ENCODE measurements around the gene ARHGAP24.

ARHGAP24 gene

GRCh38 chr4:85520765-85521749, 46.1 kb downstream of the ARHGAP24 start:
- no peak for DNase-seq

DNA sequence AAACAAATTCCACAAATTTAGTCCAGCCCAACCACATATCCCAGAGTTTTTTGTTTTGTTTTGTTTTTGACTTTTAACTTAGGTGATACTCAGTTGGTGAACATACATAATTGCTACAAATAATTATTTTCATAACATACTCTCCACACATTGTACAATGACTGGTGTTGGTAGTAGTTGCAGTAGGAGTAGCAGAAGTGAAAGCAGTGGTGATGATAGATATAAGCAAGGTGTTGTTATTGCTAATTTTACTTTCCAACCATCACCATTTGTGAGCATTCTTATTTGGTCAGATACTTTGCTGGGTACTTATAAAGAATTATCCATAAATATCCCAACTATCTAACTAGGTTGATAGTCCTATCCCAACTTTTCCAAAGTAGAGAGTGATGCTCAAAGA, 47.3 kb downstream of the ARHGAP24 start:
- no peak for DNase-seq

- DNase-seq, result no peak
These were observed 47.9 kb downstream of the ARHGAP24 start for GRCh38 chr4:85522836-85523235.

GRCh38 chr4:85527815-85528214, 52.9 kb downstream of the ARHGAP24 start:
- no peak for DNase-seq

DNA sequence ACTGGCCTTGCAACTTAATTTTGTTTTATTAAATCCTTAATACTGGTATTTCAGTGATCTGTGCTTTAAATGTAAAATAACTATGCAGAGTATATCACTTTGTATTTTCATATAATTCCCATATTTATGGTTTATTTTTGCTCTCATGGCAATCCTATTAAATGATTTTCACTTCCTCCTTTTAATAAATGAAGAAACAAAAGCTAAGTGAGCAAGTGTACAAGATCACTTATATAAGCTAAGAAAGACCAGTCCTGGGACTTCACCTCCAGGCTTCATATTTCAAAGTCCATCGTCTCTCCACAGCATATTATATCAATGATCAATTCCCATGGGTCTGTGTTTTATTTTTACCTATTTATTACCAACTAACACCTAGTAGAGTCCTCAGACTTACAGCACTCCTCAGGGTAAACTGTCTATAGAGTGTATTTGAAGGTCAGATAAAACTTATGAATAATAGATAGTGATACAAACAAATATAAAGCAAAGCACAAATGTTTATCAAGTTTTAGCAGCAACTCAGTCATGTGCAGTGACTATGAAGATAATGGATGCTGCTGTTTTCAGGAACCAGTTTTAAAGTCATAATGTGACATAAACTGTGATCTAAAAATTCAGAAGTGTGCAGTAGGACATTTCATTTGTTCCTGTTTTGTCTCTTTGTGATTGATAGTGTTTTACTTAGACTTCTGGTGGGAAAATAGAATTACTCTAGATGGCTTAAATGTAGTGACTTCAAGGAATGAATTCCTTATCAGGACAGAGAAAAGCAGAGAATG, 56.8 kb downstream of the ARHGAP24 start:
- no peak for DNase-seq

DNA sequence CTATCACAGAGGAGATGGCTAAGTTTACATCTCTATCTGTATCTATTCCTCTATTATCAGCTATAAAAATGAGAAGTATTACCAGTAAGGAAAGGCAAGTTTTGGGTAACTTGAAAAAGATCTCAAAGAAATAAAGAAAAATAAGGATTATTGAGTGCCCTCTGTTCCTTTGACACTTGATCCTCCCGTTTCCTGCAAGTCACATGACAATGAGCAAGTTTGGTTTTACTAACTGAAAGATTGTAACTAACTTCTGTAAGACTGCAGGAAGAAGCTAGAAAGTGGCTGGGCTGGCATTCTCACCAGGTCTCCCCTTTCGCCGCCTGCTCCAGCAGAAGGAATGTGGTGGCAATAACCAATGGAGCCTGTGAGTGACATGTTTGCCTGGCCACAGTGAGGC, 59.2 kb downstream of the ARHGAP24 start:
- no peak for DNase-seq

DNA sequence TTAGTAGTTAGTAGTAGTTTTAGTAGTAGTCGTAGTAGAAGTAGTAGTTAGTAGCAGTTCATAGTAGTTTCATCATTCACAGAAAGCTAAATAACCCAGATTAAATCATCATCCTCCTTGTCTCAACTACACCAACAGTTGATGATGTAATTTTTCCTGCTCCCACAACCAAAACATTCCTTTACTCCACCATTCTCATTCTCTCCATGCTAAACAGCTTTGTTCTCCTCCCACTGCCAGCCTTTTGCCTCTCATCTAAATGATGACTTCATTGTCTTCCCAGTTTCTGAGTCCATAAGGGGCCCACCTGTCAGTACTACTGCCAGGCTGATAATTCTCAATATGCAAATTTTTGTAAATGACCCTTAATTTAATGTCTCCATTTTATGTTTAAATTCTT, 68.9 kb downstream of the ARHGAP24 start:
- no peak for DNase-seq

DNA sequence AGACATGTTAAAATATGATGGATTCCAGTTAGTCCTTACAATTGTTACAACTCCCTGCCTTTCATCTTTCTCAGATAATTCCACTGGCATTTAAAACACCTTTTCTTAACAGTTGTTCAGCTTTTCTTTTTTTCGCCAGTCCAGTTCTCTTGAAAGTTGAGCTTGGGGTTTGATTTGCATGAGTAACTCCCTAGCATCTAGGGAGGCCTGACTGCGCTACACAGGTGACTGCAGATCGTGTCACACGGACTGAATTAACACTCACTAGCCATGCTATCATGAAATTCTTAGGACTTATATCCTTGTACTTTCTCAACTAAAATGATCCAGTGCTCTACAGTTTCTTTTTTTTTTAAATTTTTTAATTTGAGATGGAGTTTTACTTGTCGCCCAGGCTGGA, 69.8 kb downstream of the ARHGAP24 start:
- DNase-seq, result no peak

DNA sequence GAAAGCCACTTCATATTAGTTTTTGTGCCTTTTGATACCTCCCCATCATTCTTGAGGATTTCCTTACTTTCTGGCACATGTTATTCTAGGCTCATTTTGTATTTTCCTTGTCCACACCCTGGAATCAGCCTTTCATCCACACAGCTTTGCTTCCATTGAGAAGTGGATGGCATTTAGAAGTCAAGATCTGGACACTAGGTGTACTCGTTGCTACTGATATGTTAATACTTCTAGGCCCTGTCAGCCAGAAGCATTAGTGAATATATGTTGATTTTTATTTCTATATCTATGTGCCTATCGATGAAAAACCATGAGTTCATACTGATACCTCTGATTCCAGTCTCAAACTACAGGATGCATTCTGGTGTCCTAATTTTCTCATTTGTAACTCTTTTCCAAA, 73.2 kb downstream of the ARHGAP24 start:
- no peak for DNase-seq

DNA sequence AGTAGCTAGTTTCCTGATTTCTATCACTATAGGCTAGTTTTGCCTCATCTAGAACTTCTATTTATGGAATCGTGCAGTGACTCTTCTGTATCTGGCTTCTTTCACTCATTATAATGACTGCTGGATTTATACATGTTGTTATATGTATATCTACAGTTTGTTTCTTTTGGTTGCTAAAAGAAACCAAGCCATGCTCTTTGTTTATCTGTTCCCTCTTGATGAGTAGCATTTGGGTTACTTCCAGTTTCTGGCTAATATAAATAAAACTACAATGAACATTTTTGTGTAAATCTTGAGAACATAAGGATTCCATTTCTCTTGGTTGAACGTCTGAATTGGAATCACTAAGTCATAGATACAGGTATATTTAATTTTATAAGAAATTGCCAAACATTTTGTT, 73.9 kb downstream of the ARHGAP24 start:
- no peak for DNase-seq

- no peak for DNase-seq
These were observed 80.3 kb downstream of the ARHGAP24 start for GRCh38 chr4:85555206-85555605.

GRCh38 chr4:85556283-85556682, 81.3 kb downstream of the ARHGAP24 start:
- no peak for DNase-seq

- no peak for DNase-seq
These were observed 82.3 kb downstream of the ARHGAP24 start for GRCh38 chr4:85557016-85557901.

DNA sequence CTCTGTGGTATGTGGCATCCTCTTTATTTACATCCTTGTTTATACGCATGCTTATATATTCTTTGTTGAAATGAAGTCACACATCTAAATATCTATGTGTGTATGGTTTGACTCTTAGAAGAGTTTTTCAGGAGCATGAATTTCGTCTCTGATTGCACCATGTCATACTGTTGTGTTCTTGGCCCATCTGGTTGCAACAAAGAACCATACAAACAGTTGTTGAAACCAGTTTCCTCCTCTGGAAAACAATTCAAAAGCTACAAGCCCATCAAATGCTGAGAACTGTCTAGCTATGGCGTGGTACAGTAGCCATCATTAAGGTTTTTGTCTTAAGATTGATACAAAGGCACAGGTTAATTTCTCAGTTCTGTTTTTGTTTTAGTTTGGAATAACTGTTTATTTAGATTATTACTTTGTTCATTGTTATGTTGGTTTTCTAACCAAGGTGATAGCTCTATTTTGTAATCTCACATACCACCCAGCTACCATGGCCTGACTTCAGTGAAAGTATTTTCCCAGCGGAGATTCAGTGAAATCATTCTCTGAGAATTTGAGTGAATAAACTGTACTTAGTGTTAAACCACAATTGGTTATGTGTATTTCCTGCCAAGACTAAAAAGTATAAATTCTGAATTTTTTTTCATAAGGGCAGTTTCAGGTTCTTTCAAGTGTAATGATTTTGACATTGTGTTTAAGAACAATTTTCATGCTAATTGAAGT, 91.0 kb downstream of the ARHGAP24 start:
- DNase-seq, result no peak

GRCh38 chr4:85569730-85570299, 94.9 kb downstream of the ARHGAP24 start:
- DNase-seq, result no peak

DNA sequence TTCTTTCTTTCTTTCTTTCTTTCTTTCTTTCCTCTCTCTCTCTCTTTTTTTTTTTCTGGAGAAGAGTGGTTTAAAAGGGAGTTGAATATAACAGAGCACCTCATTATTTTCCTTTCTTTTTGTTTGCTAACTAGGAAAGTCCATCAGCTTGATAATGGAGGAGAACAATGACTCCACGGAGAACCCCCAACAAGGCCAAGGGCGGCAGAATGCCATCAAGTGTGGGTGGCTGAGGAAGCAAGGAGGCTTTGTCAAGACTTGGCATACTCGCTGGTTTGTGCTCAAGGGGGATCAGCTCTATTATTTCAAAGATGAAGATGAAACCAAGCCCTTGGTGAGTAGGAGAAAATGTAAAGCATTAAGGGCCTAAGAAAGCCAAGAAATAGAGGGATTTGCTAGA, 95.4 kb downstream of the ARHGAP24 start:
- no peak for DNase-seq

DNA sequence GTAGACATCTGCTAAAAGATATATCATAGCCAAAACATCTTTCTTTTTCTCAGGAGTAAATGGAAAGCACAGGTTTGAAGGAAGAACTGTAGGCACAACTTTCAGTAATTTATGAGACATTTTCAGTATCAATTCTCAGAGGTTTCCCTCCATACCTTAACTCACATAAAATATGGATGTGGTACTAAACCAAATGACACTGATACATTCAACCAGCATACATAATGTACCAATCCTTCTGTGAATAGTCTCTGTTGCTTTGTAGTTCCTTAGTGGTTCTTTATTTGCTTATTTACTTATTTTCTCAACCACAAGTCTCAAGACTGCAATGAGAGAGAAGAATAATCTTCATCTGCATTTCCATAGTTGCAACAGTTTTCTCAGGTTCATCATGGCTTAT, 96.1 kb downstream of the ARHGAP24 start:
- no peak for DNase-seq

DNA sequence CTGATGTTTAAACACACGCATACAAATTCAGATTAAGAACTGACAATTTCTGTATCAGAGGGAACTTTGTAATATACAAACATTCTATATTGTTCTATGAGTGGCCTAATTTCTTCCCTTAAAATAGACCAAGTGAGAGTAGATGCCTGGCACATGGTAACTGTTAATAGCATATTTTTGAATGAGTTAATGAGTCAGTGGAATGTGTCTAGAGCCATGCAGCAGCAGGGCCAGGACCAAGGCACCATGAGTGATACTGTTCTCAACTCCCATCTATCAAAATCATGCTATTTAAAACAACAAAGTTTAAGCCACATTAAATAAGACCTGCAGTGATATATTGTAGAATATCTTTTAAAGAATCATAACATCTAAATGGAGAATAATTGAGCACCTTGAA, 98.3 kb downstream of the ARHGAP24 start:
- no peak for DNase-seq

DNA sequence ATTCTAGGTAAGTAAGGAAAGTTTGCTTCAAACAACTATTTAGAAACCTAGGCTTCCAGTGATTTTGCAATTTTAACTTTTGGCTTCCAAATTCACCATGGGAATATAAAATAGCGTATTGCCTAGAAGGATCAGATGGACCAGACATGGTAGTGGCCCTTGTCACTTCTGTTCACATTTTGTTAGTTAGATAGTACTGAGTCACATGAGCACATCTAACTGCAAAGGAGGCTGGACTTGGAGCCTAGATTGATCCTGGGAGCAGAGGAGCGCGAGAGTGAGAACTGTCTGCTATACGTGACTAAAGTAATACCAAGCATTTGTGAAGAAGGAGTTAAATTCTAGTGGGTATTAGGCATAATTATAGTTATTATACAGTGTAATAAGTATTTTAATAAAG, 102.4 kb downstream of the ARHGAP24 start:
- DNase-seq, result no peak

GRCh38 chr4:85579942-85580341, 105.0 kb downstream of the ARHGAP24 start:
- DNase-seq, result no peak

DNA sequence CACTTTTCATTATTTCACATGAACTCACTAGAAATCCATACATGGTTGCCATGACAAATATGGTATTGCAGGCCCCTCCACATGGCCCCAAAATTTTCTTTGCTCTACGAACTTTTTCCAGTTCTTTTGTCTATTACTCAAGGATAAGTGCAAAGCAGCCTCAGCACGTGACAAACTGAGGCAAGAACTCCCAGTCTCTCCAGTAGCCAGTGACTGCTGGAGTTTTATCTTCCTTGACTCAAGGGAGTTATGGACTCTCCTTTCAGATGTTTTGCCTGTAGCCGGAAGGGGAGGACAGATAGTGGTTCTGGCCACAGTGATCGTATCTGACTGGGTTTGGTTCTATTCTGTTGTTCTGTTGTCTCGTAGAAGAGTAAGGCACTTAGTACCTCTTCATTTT, 105.5 kb downstream of the ARHGAP24 start:
- no peak for DNase-seq

GRCh38 chr4:85587952-85588351, 113.0 kb downstream of the ARHGAP24 start:
- no peak for DNase-seq

Measured in NCI-H1092 (cell line).